ENCODE data around the gene LRCH2. TPM values are rescaled to one million over a fixed set of nuclear protein-coding genes. Genes with fewer than 3 reads are reported as not detected.

LRCH2 gene
- total and polyA plus RNA-seq, 2 experiments from 2014 or later, result 5.7 to 26.2 TPM

- Histone ChIP-seq H3K4me3 (no peak overlapping the region), H3K79me2 (peaks cover 40% of the 10 kb centered on the region), H3K4me1 (ENCODE audit: insufficient read depth) (no peaks in the 10 kb centered on the region), H2AFZ (no peak overlapping the region), H3K27ac (no peak overlapping the region), H3K4me2 (no peak overlapping the region), H3K9me3 (ENCODE audit: low read depth) (no peaks in the 10 kb centered on the region), H4K20me1 (ENCODE audit: insufficient read depth, poor library complexity, severe bottlenecking) (peaks cover 4% of the 10 kb centered on the region), H3K36me3 (replicated peaks; ENCODE audit: insufficient read depth, low read depth) (no peaks in the 10 kb centered on the region), H3K9me2 (replicated peaks; ENCODE audit: insufficient read depth) (no peaks in the 10 kb centered on the region), H3K27me3 (no peaks in the 10 kb centered on the region)
- 85% methylated on average over 2 of the region's 2 CpGs for WGBS (ENCODE audit: low lambda C conversion rate, missing lambda C conversion rate)
- TF ChIP-seq CTCF (IDR thresholded peaks at IDR 0.05; ENCODE audit: poor library complexity) (no peak), EZH2 (IDR thresholded peaks at IDR 0.05; ENCODE audit: borderline replicate concordance) (no peak), EZH2phosphoT487 (IDR thresholded peaks at IDR 0.05; ENCODE audit: low read depth, severe bottlenecking, unreplicated experiment) (no peak)
- DNase-seq (ENCODE audit: low spot score), result no peak
Measured at GRCh38 chrX:115183980-115184379, 49.9 kb downstream of the LRCH2 start.

GRCh38 chrX:115178473-115178872, 55.4 kb downstream of the LRCH2 start:
- H3K4me2 ChIP-seq, result no peak overlapping the region
- no peaks in the 10 kb centered on the region for H3K27me3 ChIP-seq
- no peak overlapping the region for H3K27ac ChIP-seq
- no peaks in the 10 kb centered on the region for H3K36me3 ChIP-seq (replicated peaks; ENCODE audit: insufficient read depth, low read depth)
- H4K20me1 ChIP-seq (ENCODE audit: insufficient read depth, poor library complexity, severe bottlenecking), result no peaks in the 10 kb centered on the region
- H3K9me2 ChIP-seq (replicated peaks; ENCODE audit: insufficient read depth), result no peaks in the 10 kb centered on the region
- no peak for DNase-seq (ENCODE audit: low spot score)
- WGBS (ENCODE audit: low lambda C conversion rate, missing lambda C conversion rate), result 56% methylated on average over 1 of the region's 1 CpG
- H3K4me3 ChIP-seq, result no peak overlapping the region
- H3K79me2 ChIP-seq, result no peaks in the 10 kb centered on the region
- no peaks in the 10 kb centered on the region for H3K4me1 ChIP-seq (ENCODE audit: insufficient read depth)
- TF ChIP-seq EZH2 (IDR thresholded peaks at IDR 0.05; ENCODE audit: borderline replicate concordance), result no peak
- no peak for TF ChIP-seq EZH2phosphoT487 (IDR thresholded peaks at IDR 0.05; ENCODE audit: low read depth, severe bottlenecking, unreplicated experiment)
- no peak for TF ChIP-seq CTCF (IDR thresholded peaks at IDR 0.05; ENCODE audit: poor library complexity)
- H3K9me3 ChIP-seq (ENCODE audit: low read depth), result no peaks in the 10 kb centered on the region
- no peak overlapping the region for H2AFZ ChIP-seq

- 90% methylated on average over 4 of the region's 4 CpGs for WGBS (ENCODE audit: low lambda C conversion rate, missing lambda C conversion rate)
- TF ChIP-seq EZH2phosphoT487 (IDR thresholded peaks at IDR 0.05; ENCODE audit: low read depth, severe bottlenecking, unreplicated experiment), result no peak
- TF ChIP-seq EZH2 (IDR thresholded peaks at IDR 0.05; ENCODE audit: borderline replicate concordance), result no peak
- TF ChIP-seq CTCF (IDR thresholded peaks at IDR 0.05; ENCODE audit: poor library complexity), result no peak
- Histone ChIP-seq H4K20me1 (ENCODE audit: insufficient read depth, poor library complexity, severe bottlenecking) (no peaks in the 10 kb centered on the region), H2AFZ (no peak overlapping the region), H3K27me3 (no peaks in the 10 kb centered on the region), H3K4me1 (ENCODE audit: insufficient read depth) (no peaks in the 10 kb centered on the region), H3K9me2 (replicated peaks; ENCODE audit: insufficient read depth) (no peaks in the 10 kb centered on the region), H3K9me3 (ENCODE audit: low read depth) (no peaks in the 10 kb centered on the region), H3K36me3 (replicated peaks; ENCODE audit: insufficient read depth, low read depth) (no peaks in the 10 kb centered on the region), H3K4me3 (no peak overlapping the region), H3K79me2 (no peaks in the 10 kb centered on the region), H3K4me2 (no peak overlapping the region), H3K27ac (no peak overlapping the region)
- peak; percentile 4 for DNase-seq (ENCODE audit: low spot score)
Measured at GRCh38 chrX:115177932-115178331, 56.0 kb downstream of the LRCH2 start.

GRCh38 chrX:115174548-115174947, 59.3 kb downstream of the LRCH2 start:
- Histone ChIP-seq H3K4me2 (no peak overlapping the region), H3K36me3 (replicated peaks; ENCODE audit: insufficient read depth, low read depth) (no peaks in the 10 kb centered on the region), H3K9me3 (ENCODE audit: low read depth) (no peaks in the 10 kb centered on the region), H3K4me3 (no peak overlapping the region), H4K20me1 (ENCODE audit: insufficient read depth, poor library complexity, severe bottlenecking) (no peaks in the 10 kb centered on the region), H2AFZ (no peak overlapping the region), H3K4me1 (ENCODE audit: insufficient read depth) (no peaks in the 10 kb centered on the region), H3K27ac (no peak overlapping the region), H3K27me3 (no peaks in the 10 kb centered on the region), H3K9me2 (replicated peaks; ENCODE audit: insufficient read depth) (no peaks in the 10 kb centered on the region), H3K79me2 (no peaks in the 10 kb centered on the region)
- no peak for DNase-seq (ENCODE audit: low spot score)
- WGBS (ENCODE audit: low lambda C conversion rate, missing lambda C conversion rate), result 92% methylated on average over 3 of the region's 3 CpGs
- TF ChIP-seq EZH2phosphoT487 (IDR thresholded peaks at IDR 0.05; ENCODE audit: low read depth, severe bottlenecking, unreplicated experiment), result no peak
- TF ChIP-seq EZH2 (IDR thresholded peaks at IDR 0.05; ENCODE audit: borderline replicate concordance), result no peak
- TF ChIP-seq CTCF (IDR thresholded peaks at IDR 0.05; ENCODE audit: poor library complexity), result no peak
